Prostate gland (tissue), 2 donors: ENCODE data around the gene PHYH. TPM values are rescaled to one million over a fixed set of nuclear protein-coding genes. Genes with fewer than 3 reads are reported as not detected.

Experiments
- DNase-seq: peaks from one replicate; pipeline ENCODE4 v3.0.0-alpha.2; 2019; ENCODE audit warnings: low spot score
- H3K27ac ChIP-seq, 2 donors: fragments of 200-600 bp; sonication (generic); 2 replicates each; pipeline ENCODE4 v1.5.1; 2017 to 2019
- H3K27me3 ChIP-seq: fragments of 200-600 bp; sonication (generic); replicated peaks from 2 replicates; pipeline ENCODE4 v1.5.1; 2019; ENCODE audit not compliant: insufficient read depth
- H3K36me3 ChIP-seq, 2 donors: fragments of 200-600 bp; sonication (generic); 1 replicate in 1 of 2; 2 replicates in 1 of 2; pipeline versions ENCODE4 v1.5.1 to v1.8.1; 2017 to 2019
- H3K4me1 ChIP-seq: fragments of 200-600 bp; sonication (generic); replicated peaks from 2 replicates; pipeline ENCODE4 v1.5.1; 2019
- H3K4me3 ChIP-seq, 2 donors: fragments of 200-600 bp; sonication (generic); 2 replicates each; pipeline ENCODE4 v1.5.1; 2017 to 2019
- H3K9me3 ChIP-seq: fragments of 200-600 bp; sonication (generic); 2 replicates; pipeline ENCODE4 v1.5.1; 2017
- POLR2A ChIP-seq: fragments of 450-650 bp; IDR thresholded peaks from one replicate; pipeline ENCODE4 v1.6.1; 2016; ENCODE audit warnings: antibody characterized with exemption, mild to moderate bottlenecking
- POLR2AphosphoS5 ChIP-seq: sonication (generic); formaldehyde crosslinking; IDR thresholded peaks from one replicate; pipeline ENCODE4 v1.6.1; 2017; ENCODE audit warnings: antibody characterized with exemption
- WGBS: methylation state at CpG from one replicate; pipeline ENCODE4 v1.1.5; 2018; 5-methylcytosine and 5-hydroxymethylcytosine counted together
- intact Hi-C: fragments of 100-400 bp; cut with DNase I; formaldehyde crosslinking; loops from one replicate; pipeline ENCODE4 v1.14.2; 2022
- total RNA-seq, 2 donors: library from RNA; depleted of rRNA; stranded (reverse); fragments of >200 nt; gene quantifications; one replicate each; pipeline ENCODE4 v1.1.0, GENCODE V29; 2016
- TF ChIP-seq, protein P1 (sequence below), 4 experiments: fragments of 200-600 bp in 2 of 4; fragments of 450-650 bp in 2 of 4; sonication (generic) in 2 of 4; IDR thresholded peaks; 1 replicate in 3 of 4; 2 replicates in 1 of 4; pipeline ENCODE4 v1.5.1; 2016 to 2019; ENCODE audit warnings: antibody characterized with exemption in 4 of 4, mild to moderate bottlenecking in 2 of 4, moderate library complexity in 2 of 4

PHYH gene
- total RNA-seq, 2 donors from 2014 or later = 18.2 to 27.4 TPM

DNA sequence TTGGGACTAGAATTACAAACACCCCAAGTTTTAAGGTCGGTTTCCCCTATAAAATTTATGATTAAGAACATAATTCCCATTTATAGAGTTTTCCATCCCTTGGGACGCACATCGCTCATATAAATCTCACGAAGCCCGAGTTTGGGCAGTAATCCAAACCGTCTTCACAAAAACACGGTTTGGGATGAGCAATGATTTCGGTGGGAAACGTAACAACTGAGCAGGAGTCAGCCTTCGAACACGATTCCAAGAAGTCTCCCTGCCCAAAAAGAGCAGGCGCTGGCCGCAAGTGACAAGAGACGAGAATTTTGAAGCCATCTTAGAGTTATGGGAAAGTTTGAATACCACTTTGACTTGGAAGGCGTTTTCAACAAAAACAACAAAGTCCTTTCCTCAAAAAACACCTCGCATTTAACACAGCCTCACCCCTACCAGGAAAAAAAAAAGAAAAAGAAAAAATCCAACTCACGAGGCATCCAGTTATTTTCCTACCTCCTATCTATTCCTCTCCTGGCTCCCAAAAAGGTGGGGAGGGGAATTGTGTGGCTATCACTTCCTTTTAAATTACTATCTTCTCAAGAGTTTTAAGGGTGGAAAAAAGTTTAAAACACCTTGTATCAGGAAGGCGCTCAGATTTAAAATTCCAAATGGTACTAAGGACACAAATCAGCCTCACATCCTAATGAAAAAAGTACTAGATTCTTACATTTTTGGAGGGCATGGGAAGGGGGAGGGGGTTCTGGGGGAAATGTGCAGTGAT lies 46.6 kb upstream of the PHYH start:
- DNase-seq = no peak
- H3K36me3 ChIP-seq = no peaks in the 10 kb centered on the region
- H3K9me3 ChIP-seq = no peaks in the 10 kb centered on the region
- TF ChIP-seq POLR2A = no peak
- TF ChIP-seq, protein P1, sequence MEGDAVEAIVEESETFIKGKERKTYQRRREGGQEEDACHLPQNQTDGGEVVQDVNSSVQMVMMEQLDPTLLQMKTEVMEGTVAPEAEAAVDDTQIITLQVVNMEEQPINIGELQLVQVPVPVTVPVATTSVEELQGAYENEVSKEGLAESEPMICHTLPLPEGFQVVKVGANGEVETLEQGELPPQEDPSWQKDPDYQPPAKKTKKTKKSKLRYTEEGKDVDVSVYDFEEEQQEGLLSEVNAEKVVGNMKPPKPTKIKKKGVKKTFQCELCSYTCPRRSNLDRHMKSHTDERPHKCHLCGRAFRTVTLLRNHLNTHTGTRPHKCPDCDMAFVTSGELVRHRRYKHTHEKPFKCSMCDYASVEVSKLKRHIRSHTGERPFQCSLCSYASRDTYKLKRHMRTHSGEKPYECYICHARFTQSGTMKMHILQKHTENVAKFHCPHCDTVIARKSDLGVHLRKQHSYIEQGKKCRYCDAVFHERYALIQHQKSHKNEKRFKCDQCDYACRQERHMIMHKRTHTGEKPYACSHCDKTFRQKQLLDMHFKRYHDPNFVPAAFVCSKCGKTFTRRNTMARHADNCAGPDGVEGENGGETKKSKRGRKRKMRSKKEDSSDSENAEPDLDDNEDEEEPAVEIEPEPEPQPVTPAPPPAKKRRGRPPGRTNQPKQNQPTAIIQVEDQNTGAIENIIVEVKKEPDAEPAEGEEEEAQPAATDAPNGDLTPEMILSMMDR (IDR thresholded peaks at IDR 0.05) = peak in 1 of 4 experiments; percentile 2
- TF ChIP-seq POLR2AphosphoS5 = no peak
- peak overlapping the region; percentile 92 to 96 for H3K27ac ChIP-seq
- intact Hi-C loops = loop anchor here (2.0 kb wide), 1 partner anchor 46 kb away; the partner anchor contains the start of gene PHYH
- 10% methylated on average over 18 of the region's 18 CpGs for WGBS
- no peaks in the 10 kb centered on the region for H3K4me1 ChIP-seq
- peak overlapping the region; percentile 80 to 83 for H3K4me3 ChIP-seq
- H3K27me3 ChIP-seq = no peaks in the 10 kb centered on the region

DNA sequence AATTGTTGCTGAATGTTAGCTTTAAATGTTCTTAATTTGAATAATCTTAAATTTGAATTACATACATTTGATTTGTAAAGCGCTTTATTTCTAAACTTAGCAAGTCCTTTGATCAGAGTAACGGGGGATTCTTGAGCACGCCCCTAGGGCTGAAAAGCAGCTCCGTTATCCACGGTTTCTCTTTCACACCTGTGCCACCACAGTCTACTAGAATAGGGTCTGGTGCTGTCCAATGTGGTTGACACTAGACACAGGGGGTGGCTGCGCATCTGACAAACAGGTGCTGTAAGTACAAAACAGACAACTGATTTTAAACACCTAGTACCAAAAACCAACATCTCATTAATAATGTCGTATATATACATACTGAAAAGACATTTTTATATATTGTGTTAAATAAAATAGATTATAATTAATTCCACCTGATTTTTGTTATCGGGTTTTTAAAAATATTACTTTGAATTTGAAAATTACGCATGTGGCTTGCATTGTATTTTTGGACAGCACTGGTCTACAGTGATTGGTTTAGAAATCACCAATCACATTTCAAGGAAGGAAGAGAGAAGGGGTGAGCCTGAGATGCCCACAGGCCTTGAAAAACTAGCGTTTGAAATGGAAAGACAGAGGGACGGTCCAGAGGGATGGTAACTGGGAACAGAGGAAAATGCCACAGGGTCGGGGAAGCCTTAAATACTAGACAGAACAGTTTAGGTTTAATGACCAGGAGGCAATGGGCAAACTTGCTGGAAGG lies 40.9 kb upstream of the PHYH start:
- Histone ChIP-seq H3K27ac (peak overlapping the region in 1 of 2 donors; percentile 14), H3K36me3 (no peaks in the 10 kb centered on the region), H3K4me1 (no peaks in the 10 kb centered on the region), H3K27me3 (no peaks in the 10 kb centered on the region), H3K9me3 (no peaks in the 10 kb centered on the region), H3K4me3 (no peak overlapping the region)
- WGBS = 71% methylated on average over 12 of the region's 12 CpGs
- TF ChIP-seq POLR2AphosphoS5 (no peak), POLR2A (no peak)
- TF ChIP-seq, protein P1 (IDR thresholded peaks at IDR 0.05) = no peak
- intact Hi-C loops = no loop called here
- no peak for DNase-seq

DNA sequence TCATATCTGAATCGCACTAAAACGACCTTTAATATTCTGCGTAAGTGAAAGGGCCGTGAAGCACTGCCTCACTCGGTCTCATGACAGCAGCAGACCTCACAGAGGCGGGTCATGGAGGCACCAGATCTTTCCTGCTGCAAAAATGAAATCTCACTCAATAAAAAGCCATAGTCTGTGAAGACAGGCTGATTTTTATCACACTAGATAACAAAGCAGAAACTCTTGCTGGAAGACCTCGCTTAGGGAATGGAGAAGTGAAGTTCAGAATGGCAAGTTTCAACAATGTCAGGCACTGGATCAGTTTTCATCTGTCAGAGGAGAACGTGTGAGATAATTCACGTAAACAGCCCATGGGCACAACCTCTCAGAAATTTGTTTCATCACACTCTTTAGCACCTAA lies 40.2 kb upstream of the PHYH start:
- Histone ChIP-seq H3K9me3 (no peaks in the 10 kb centered on the region), H3K4me1 (no peaks in the 10 kb centered on the region), H3K27me3 (no peaks in the 10 kb centered on the region), H3K4me3 (no peak overlapping the region), H3K36me3 (no peaks in the 10 kb centered on the region), H3K27ac (peak overlapping the region; percentile 14 to 46)
- intact Hi-C loops = no loop called here
- 22% methylated on average over 9 of the region's 9 CpGs for WGBS
- no peak for DNase-seq
- no peak for TF ChIP-seq POLR2AphosphoS5
- TF ChIP-seq POLR2A = no peak
- TF ChIP-seq, protein P1 (IDR thresholded peaks at IDR 0.05) = no peak

DNA sequence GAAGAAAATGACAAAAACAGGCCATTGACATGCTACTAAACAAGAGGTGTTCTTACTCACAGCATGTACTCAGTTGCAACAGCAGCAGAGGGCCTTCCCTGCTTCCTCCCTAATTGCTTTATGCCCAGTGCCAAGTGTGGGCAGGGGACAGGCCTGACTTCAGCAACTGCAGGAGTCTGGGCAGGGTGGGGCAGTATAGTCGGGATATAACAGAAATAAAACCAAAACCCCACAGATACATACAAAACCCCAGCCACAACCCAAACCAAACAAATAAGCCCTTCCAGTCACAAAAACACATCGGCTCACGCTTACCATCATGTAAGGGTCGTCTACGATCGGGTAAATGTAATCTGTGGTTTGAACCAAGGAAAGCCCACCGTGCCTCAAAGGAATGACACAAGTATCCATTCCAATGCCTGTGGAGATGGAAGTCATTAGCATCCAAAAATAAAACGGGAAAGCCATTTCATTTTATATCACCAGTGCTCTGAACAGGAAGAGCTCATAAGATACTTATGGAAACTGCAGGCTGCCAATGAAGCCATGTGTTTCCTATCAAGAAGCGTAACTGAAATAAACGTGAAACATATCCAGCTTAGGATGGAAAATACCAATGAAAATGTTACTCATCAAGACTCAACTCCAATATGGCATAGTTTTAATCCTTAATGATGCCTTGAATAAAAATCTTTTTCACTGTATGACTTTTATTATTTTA lies 38.7 kb upstream of the PHYH start:
- no peak overlapping the region for H3K27ac ChIP-seq
- 67% methylated on average over 10 of the region's 10 CpGs for WGBS
- TF ChIP-seq POLR2AphosphoS5 (no peak), POLR2A (no peak)
- TF ChIP-seq, protein P1 (IDR thresholded peaks at IDR 0.05) = no peak
- intact Hi-C loops = no loop called here
- no peaks in the 10 kb centered on the region for H3K4me1 ChIP-seq
- H3K4me3 ChIP-seq = no peak overlapping the region
- DNase-seq = no peak
- no peaks in the 10 kb centered on the region for H3K9me3 ChIP-seq
- H3K27me3 ChIP-seq = no peaks in the 10 kb centered on the region
- H3K36me3 ChIP-seq = no peaks in the 10 kb centered on the region
